ENCODE data around the gene LIPM.
A peak's percentile ranks its signal among the peaks of the same experiment; 100 is the strongest.

Gene LIPM

DNA sequence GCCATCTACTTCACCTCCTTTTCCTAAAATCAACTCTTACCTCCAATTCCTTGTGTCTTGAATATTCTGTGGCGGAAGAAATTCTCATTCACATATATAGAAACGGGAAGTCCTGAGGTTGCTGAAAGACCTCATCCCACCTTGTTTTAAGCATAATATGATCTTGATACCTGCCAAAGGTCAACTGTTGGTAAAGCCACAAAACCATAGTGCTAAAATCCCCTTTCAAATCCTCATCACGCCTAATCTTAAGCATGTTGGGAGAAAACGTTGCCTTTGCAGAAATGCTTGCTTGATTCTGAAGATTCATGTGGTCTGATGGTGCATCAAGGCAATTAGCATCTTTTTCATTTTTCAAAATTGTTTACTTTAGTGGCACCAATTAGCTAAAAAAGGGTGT, 40.6 kb downstream of the LIPM start:
- H3K4me3 ChIP-seq (ENCODE audit: low read depth, low read length): no peak overlapping the region
- TF ChIP-seq, protein P1, sequence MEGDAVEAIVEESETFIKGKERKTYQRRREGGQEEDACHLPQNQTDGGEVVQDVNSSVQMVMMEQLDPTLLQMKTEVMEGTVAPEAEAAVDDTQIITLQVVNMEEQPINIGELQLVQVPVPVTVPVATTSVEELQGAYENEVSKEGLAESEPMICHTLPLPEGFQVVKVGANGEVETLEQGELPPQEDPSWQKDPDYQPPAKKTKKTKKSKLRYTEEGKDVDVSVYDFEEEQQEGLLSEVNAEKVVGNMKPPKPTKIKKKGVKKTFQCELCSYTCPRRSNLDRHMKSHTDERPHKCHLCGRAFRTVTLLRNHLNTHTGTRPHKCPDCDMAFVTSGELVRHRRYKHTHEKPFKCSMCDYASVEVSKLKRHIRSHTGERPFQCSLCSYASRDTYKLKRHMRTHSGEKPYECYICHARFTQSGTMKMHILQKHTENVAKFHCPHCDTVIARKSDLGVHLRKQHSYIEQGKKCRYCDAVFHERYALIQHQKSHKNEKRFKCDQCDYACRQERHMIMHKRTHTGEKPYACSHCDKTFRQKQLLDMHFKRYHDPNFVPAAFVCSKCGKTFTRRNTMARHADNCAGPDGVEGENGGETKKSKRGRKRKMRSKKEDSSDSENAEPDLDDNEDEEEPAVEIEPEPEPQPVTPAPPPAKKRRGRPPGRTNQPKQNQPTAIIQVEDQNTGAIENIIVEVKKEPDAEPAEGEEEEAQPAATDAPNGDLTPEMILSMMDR (IDR thresholded peaks at IDR 0.05; ENCODE audit: control insufficient read depth, extremely low read depth, insufficient read depth): no peak
- no peak for DNase-seq (ENCODE audit: low read depth)

DNA sequence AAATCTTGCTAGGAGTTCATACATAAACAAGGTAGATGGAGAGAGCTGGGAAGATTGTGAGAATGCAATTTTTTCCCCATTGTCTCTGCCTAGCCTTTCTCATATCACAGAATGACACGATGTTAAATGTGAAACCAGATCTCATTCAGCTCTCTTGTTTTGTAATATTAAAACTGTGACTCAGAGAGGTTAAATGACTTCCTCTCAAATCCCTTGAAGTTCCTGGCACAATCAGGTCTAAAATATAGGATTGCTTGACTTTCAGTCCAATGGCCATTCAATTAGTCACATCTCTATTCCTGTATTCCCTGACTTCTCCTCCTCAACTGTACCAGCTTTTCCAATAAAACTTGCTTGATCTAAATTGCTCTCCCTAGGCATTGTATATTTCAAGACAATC, 46.0 kb downstream of the LIPM start:
- TF ChIP-seq, protein P1 (IDR thresholded peaks at IDR 0.05; ENCODE audit: control insufficient read depth, extremely low read depth, insufficient read depth): no peak
- no peak for DNase-seq (ENCODE audit: low read depth)
- H3K4me3 ChIP-seq (ENCODE audit: low read depth, low read length): no peak overlapping the region

DNA sequence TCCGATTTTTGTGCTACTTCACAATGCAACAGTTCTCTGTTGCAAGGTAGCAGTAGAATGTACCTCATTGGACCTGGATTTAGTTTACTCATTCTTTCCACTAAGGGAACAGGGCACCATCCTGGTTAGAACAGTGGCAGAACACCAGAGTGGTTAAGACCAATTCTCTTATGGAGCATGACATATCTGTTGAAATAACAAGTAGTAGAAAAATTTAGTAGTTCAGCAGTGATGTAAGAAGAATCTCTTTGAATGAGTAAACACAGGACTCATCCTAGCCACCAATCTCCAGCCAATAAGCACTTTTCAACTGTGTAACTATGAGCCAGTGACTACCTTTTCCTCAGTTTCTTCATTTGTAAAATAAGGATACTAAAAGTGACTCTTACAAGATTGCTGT, 46.7 kb downstream of the LIPM start:
- no peak overlapping the region for H3K4me3 ChIP-seq (ENCODE audit: low read depth, low read length)
- DNase-seq (ENCODE audit: low read depth): no peak
- TF ChIP-seq, protein P1 (IDR thresholded peaks at IDR 0.05; ENCODE audit: control insufficient read depth, extremely low read depth, insufficient read depth): no peak

DNA sequence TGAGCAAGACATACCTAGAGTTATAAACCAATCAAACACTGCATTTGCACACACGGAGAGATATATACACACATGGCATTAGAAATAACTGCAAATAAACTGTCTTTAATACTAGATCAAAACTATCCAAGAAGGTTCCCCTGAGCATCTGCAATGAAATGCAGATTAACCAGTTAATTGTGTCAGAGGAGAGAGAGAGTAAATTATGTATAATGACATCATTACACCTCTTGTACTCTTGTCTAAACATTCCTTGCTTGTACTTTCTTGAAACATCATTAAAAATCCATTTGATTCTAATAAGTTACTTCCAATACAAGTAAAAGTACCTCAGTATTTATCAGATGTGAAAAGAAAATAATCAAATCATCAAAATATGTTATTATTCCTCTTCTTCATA, 48.2 kb downstream of the LIPM start:
- no peak for DNase-seq (ENCODE audit: low read depth)
- TF ChIP-seq, protein P1 (IDR thresholded peaks at IDR 0.05; ENCODE audit: control insufficient read depth, extremely low read depth, insufficient read depth): no peak
- no peak overlapping the region for H3K4me3 ChIP-seq (ENCODE audit: low read depth, low read length)

DNA sequence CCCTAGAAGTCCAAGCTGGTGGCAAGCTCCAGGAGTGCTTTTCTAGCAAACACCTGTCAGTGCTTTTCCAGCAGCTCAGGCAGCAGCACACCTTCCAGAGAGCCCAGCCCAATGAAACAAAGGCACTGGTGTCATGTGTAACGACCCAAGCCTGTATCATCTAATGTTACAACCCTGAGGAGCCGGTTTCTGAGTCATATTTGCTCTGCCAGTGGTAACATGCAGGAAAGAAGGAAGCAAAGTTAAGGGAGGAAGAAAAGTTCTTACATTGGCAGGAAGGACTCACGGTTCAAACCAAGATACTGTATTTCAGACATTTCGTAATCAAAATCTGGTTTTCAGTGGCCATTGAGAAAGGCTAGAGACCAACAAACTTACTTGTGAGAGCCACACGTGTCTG, 49.2 kb downstream of the LIPM start, which contains the start of gene ANKRD22:
ANKRD22 (minus strand) TSS at position 139 of the 400 bp plus-strand sequence. CDS start 237 bp downstream, outside the sequence.
- peak; percentile 83 for DNase-seq (ENCODE audit: low read depth)
- TF ChIP-seq, protein P1 (IDR thresholded peaks at IDR 0.05; ENCODE audit: control insufficient read depth, extremely low read depth, insufficient read depth): no peak
- H3K4me3 ChIP-seq (ENCODE audit: low read depth, low read length): peak within 1 kb of the TSS; percentile 16; the same call in 1 of the 2 replicates

DNA sequence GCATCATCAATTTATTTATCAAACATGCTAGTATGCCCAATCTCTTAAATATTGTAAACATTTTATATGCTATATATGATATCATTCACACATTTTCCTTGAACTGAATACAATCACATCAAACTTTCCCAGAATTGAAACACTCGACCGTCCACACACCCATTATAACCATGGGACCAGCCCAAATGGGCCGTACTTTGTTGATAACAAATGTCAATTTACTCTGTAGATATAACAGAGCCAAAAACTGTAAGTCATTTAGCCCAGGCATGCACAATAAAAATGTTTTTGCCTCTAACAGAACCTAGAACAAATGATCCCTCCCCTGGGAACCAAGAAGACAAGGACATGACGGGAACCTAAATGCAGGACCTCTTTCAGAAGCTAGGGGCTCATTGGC, 49.8 kb downstream of the LIPM start:
- DNase-seq (ENCODE audit: low read depth): no peak
- no peak overlapping the region for H3K4me3 ChIP-seq (ENCODE audit: low read depth, low read length)
- TF ChIP-seq, protein P1 (IDR thresholded peaks at IDR 0.05; ENCODE audit: control insufficient read depth, extremely low read depth, insufficient read depth): no peak

DNA sequence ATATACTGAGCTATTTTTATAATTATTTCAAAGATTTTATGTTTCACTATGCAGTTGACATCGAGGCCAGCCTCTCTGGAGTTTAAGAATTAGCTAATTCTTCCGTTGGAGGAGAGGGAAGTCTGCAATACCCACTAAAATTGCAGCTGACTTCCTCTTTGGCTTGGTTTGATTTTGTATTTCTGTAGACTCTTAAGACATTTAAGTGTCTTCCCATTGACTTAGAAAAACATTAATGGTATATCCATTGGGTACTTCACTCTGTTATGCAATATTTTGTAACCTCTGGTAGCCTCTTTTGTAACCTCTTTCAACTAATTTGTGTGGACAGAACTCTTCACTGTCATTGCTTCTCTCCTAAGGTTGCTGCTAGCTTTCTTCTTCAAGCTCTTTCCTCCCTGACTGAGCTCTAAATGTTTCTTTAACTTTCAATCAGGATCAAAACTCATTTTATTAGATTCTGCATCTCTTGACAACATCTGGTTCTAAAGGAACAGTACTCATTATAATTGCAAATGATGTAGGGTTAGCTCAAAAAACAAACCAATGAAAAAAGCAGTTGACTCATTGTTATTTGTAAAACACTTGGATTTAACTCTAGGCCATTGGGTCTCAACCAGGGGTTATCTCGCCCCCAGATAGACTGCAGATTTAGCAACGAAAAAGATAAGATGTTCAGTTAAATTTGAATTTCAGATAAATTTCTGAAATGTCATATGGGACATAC, 50.8 kb downstream of the LIPM start:
- TF ChIP-seq, protein P1 (IDR thresholded peaks at IDR 0.05; ENCODE audit: control insufficient read depth, extremely low read depth, insufficient read depth): no peak
- no peak overlapping the region for H3K4me3 ChIP-seq (ENCODE audit: low read depth, low read length)
- DNase-seq (ENCODE audit: low read depth): no peak

All from LNCaP clone FGC (cell line).